Measurements from ENCODE around the gene EIF2AK2. TPM values are rescaled to one million over a fixed set of nuclear protein-coding genes. Genes with fewer than 3 reads are reported as not detected.

EIF2AK2 gene
- total and polyA plus RNA-seq, 12 donors = 5.6 to 48.5 (median 33.6) TPM

DNA sequence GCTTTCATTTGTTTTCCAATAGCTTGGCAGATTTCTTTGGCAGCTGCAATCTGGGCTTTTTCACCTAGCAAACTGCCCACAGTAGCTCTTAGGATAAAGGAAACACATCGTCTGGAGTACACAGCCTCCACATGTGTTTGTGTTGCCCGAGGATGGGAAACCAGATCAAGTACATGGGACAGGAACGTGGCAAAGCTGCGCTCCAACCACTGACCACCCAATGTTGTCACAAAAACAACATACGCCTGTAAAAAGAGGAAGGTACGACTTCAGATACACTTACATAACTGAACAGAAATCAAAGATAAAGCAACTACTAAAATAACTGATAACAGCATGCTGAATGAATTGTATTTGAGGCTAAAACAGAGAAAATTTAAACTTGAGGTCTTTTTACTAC lies 88.1 kb downstream of the EIF2AK2 start:
- H3K36me3 ChIP-seq (replicated peaks in 1 of 2) = peaks cover 0 to 70% of the 10 kb centered on the region in 2 donors
- intact Hi-C loops (cut with DNase I) = no loop called here
- DNase-seq = no peak
- no peak for TF ChIP-seq POLR2A (IDR thresholded peaks at IDR 0.05)
- TF ChIP-seq, protein P1, sequence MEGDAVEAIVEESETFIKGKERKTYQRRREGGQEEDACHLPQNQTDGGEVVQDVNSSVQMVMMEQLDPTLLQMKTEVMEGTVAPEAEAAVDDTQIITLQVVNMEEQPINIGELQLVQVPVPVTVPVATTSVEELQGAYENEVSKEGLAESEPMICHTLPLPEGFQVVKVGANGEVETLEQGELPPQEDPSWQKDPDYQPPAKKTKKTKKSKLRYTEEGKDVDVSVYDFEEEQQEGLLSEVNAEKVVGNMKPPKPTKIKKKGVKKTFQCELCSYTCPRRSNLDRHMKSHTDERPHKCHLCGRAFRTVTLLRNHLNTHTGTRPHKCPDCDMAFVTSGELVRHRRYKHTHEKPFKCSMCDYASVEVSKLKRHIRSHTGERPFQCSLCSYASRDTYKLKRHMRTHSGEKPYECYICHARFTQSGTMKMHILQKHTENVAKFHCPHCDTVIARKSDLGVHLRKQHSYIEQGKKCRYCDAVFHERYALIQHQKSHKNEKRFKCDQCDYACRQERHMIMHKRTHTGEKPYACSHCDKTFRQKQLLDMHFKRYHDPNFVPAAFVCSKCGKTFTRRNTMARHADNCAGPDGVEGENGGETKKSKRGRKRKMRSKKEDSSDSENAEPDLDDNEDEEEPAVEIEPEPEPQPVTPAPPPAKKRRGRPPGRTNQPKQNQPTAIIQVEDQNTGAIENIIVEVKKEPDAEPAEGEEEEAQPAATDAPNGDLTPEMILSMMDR (IDR thresholded peaks at IDR 0.05) = no peak
- no peaks in the 10 kb centered on the region for H3K9me3 ChIP-seq (replicated peaks in 1 of 3)
- no peaks in the 10 kb centered on the region for H3K27me3 ChIP-seq
- no peaks in the 10 kb centered on the region for H3K4me1 ChIP-seq (replicated peaks in 1 of 2)
- WGBS, 4 donors = 79 to 85% (median 82%) methylated on average over 6 of the region's 6 CpGs
- no peak overlapping the region for H3K4me3 ChIP-seq
- H3K27ac ChIP-seq = no peak overlapping the region

DNA sequence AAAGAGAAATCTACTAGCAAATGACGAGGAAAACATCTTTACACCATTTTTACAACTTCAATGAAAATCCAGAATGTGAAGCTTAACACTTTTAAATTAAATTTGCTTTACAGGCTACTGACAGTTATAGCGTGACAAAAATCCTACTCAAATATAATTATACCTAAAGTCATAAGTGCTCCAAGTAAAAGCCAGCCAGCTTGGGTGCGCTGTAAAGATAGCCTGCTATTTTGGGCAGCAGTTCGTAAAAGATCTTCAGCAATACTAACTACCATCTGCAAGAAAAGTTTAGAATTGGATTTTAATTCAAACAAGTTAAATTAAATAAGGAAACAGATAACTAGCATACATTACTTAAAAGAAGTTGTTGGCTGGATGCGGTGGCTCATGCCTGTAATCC lies 95.0 kb downstream of the EIF2AK2 start:
- 94 to 99% (median 96%) methylated on average over 5 of the region's 5 CpGs for WGBS, 4 donors
- TF ChIP-seq, protein P1 (IDR thresholded peaks at IDR 0.05) = no peak
- TF ChIP-seq POLR2A (IDR thresholded peaks at IDR 0.05) = no peak
- no peak overlapping the region for H3K27ac ChIP-seq
- H3K4me1 ChIP-seq (replicated peaks in 1 of 2) = no peaks in the 10 kb centered on the region
- intact Hi-C loops (cut with DNase I) = no loop called here
- peaks cover 0 to 79% of the 10 kb centered on the region in 2 donors for H3K36me3 ChIP-seq (replicated peaks in 1 of 2)
- no peaks in the 10 kb centered on the region for H3K9me3 ChIP-seq (replicated peaks in 1 of 3)
- no peak for DNase-seq
- no peak overlapping the region for H3K4me3 ChIP-seq
- H3K27me3 ChIP-seq = no peaks in the 10 kb centered on the region

DNA sequence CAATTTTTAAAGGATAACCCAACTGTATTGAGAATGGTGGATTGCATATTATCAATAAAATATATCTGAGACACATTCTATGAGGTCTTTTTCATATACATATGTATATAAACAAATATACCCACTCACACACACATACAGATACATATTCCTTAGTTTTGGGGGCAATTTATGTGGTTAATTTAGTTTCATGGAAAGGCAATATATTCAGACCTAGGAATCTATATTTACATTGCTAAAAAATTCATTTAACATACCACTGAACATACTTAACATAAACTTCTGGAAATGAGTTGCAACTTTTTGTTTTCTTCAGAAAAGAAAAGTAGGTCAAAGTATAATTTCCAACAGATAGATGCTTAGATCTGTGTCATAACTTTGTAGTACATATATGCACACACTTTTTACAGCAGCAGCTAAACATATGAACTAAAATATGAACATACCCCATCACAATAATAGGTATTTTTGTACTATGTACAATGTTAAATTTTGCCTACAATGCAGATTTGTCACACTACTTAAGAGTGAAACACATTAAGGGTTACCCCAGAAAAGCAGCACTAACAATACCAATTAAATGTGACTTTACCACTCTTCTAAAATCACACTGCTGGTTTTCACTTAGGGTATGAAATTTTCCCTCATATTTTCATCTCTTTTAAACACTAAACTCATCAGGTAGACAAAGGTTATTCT lies 95.6 kb downstream of the EIF2AK2 start:
- H3K36me3 ChIP-seq (replicated peaks in 1 of 2) = peaks cover 0 to 83% of the 10 kb centered on the region in 2 donors
- no peaks in the 10 kb centered on the region for H3K27me3 ChIP-seq
- no peak for DNase-seq
- H3K4me3 ChIP-seq = no peak overlapping the region
- H3K9me3 ChIP-seq (replicated peaks in 1 of 3) = no peaks in the 10 kb centered on the region
- H3K4me1 ChIP-seq (replicated peaks in 1 of 2) = no peaks in the 10 kb centered on the region
- no peak overlapping the region for H3K27ac ChIP-seq
- intact Hi-C loops (cut with DNase I) = no loop called here
- TF ChIP-seq, protein P1 (IDR thresholded peaks at IDR 0.05) = no peak

DNA sequence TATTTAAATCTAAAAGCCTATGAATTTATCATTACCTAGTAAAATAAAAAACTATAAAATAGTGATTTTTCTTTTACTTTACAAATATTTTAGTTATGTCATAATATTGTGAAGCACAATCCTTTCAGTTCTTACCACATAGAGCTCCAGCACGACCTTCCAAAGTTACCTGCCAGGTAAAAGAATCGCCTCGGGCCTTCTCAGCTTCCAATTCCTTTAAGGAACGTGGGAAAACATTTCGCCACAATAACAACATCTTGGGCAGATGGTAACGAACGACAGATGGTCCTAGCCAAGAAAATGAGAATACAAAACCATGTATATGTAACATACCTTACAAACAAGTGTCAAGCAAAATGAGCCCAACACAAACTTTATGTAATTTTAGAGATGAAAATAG lies 96.3 kb downstream of the EIF2AK2 start:
- intact Hi-C loops (cut with DNase I) = no loop called here
- TF ChIP-seq, protein P1 (IDR thresholded peaks at IDR 0.05) = no peak
- no peak for TF ChIP-seq POLR2A (IDR thresholded peaks at IDR 0.05)
- H3K9me3 ChIP-seq (replicated peaks in 1 of 3) = no peaks in the 10 kb centered on the region
- 91 to 95% (median 94%) methylated on average over 7 of the region's 7 CpGs for WGBS, 4 donors
- no peaks in the 10 kb centered on the region for H3K27me3 ChIP-seq
- no peak overlapping the region for H3K27ac ChIP-seq
- H3K4me1 ChIP-seq (replicated peaks in 1 of 2) = no peaks in the 10 kb centered on the region
- H3K36me3 ChIP-seq (replicated peaks in 1 of 2) = peaks cover 0 to 83% of the 10 kb centered on the region in 2 donors
- H3K4me3 ChIP-seq = no peak overlapping the region
- no peak for DNase-seq

Measured in adrenal gland (tissue), 12 donors.